SU-DHL-6 (cell line): Measurements from ENCODE around the gene AMT.

Experiments
- H2AFZ ChIP-seq: fragments of 200-600 bp; sonication (generic); 2 replicates; pipeline ENCODE4 v1.6.1; 2014; ENCODE audit warnings: low read depth, mild to moderate bottlenecking, moderate library complexity, mixed read lengths, antibody characterized with exemption, low read length; ENCODE audit not compliant: severe bottlenecking
- H3F3A ChIP-seq: fragments of 200-600 bp; shearing (Covaris generic); 2 replicates; pipeline ENCODE4 v1.6.0; 2016; ENCODE audit warnings: antibody characterized with exemption, mild to moderate bottlenecking; ENCODE audit not compliant: insufficient read depth
- H3K27ac ChIP-seq: fragments of 200-600 bp; sonication (generic); 2 replicates; pipeline ENCODE4 v1.5.1; 2016; ENCODE audit warnings: low read depth, mild to moderate bottlenecking, low read length, moderate library complexity, mixed read lengths
- H3K27me3 ChIP-seq: fragments of 200-600 bp; sonication (generic), shearing (Covaris generic); 2 replicates; pipeline ENCODE4 v1.6.0; 2014; ENCODE audit warnings: mild to moderate bottlenecking, low read length
- H3K36me3 ChIP-seq: fragments of 200-600 bp; sonication (generic); 2 replicates; pipeline ENCODE4 v1.6.1; 2014; ENCODE audit warnings: mild to moderate bottlenecking, low read length, mixed read lengths
- H3K4me2 ChIP-seq: fragments of 300-600, 200-600 bp; shearing (Covaris generic), sonication (generic); 2 replicates; pipeline ENCODE4 v1.6.0; 2014; ENCODE audit warnings: low read length, low read depth, mild to moderate bottlenecking; ENCODE audit not compliant: poor library complexity, severe bottlenecking
- H3K4me3 ChIP-seq: fragments of 200-600 bp; sonication (generic); 2 replicates; pipeline ENCODE4 v1.5.1; 2014; ENCODE audit warnings: antibody characterized with exemption, low read length, mild to moderate bottlenecking, mixed read lengths; ENCODE audit not compliant: insufficient read depth, poor library complexity, severe bottlenecking
- H3K79me2 ChIP-seq: fragments of 200-600 bp; sonication (generic); 2 replicates; pipeline ENCODE4 v1.6.1; 2014; ENCODE audit warnings: mild to moderate bottlenecking, low read length, moderate library complexity; ENCODE audit not compliant: insufficient read depth
- H3K9ac ChIP-seq: fragments of 200-600 bp; sonication (generic); 2 replicates; pipeline ENCODE4 v1.7.0; 2014; ENCODE audit warnings: mild to moderate bottlenecking, low read length
- H3K9me2 ChIP-seq: fragments of 200-600 bp; sonication (generic); replicated peaks from 2 replicates; pipeline ENCODE4 v1.6.1; 2014; ENCODE audit warnings: low read length; ENCODE audit not compliant: insufficient read depth
- H3K9me3 ChIP-seq: fragments of 200-600 bp; sonication (generic); 2 replicates; pipeline ENCODE4 v1.6.1; 2014; ENCODE audit warnings: low read length, mixed read lengths; ENCODE audit not compliant: insufficient read depth
- H4K20me1 ChIP-seq: fragments of 200-600 bp; sonication (generic); 2 replicates; pipeline ENCODE4 v1.6.1; 2014; ENCODE audit warnings: low read depth, mild to moderate bottlenecking, antibody characterized with exemption, low read length, moderate library complexity, mixed read lengths
- CTCF ChIP-seq: fragments of 200-600 bp; sonication (generic); IDR thresholded peaks from one replicate; pipeline ENCODE4 v1.5.1; 2017; ENCODE audit warnings: antibody characterized with exemption, mild to moderate bottlenecking, low read length, moderate library complexity; ENCODE audit not compliant: insufficient read depth, poor library complexity, severe bottlenecking
- EZH2phosphoT487 ChIP-seq: fragments of 200-600 bp; sonication (generic), shearing (Covaris generic); conservative IDR thresholded peaks from 2 replicates; pipeline ENCODE4 v1.6.1; 2018; ENCODE audit warnings: mild to moderate bottlenecking, antibody characterized with exemption, low read length, moderate library complexity, mixed read lengths

Gene AMT

GRCh38 chr3:49462222-49462621 lies 39.9 kb upstream of the AMT start:
- Histone ChIP-seq H3F3A (no peaks in the 10 kb centered on the region), H3K27me3 (no peaks in the 10 kb centered on the region), H3K79me2 (no peaks in the 10 kb centered on the region), H3K27ac (no peak overlapping the region), H3K4me3 (no peak overlapping the region), H3K4me2 (no peak overlapping the region), H3K36me3 (no peaks in the 10 kb centered on the region), H2AFZ (no peak overlapping the region), H3K9me2 (no peaks in the 10 kb centered on the region), H3K9ac (no peak overlapping the region), H3K9me3 (no peaks in the 10 kb centered on the region), H4K20me1 (no peaks in the 10 kb centered on the region)
- TF ChIP-seq EZH2phosphoT487 (no peak), CTCF (no peak)

- Histone ChIP-seq H3K9me3 (no peaks in the 10 kb centered on the region), H3K27me3 (no peaks in the 10 kb centered on the region), H4K20me1 (no peaks in the 10 kb centered on the region), H3K9ac (no peak overlapping the region), H3K4me3 (no peak overlapping the region), H3K36me3 (no peaks in the 10 kb centered on the region), H3K4me2 (no peak overlapping the region), H3K27ac (no peak overlapping the region), H3K79me2 (no peaks in the 10 kb centered on the region), H3F3A (no peaks in the 10 kb centered on the region), H2AFZ (no peak overlapping the region), H3K9me2 (no peaks in the 10 kb centered on the region)
- no peak for TF ChIP-seq CTCF
Measured at GRCh38 chr3:49461443-49462171, 39.3 kb upstream of the AMT start.

GRCh38 chr3:49460956-49461355 lies 38.7 kb upstream of the AMT start:
- Histone ChIP-seq H3K9ac (no peak overlapping the region), H3F3A (no peaks in the 10 kb centered on the region), H3K4me3 (no peak overlapping the region), H4K20me1 (no peaks in the 10 kb centered on the region), H3K36me3 (no peaks in the 10 kb centered on the region), H3K27me3 (no peaks in the 10 kb centered on the region), H3K4me2 (no peak overlapping the region), H3K9me2 (no peaks in the 10 kb centered on the region), H3K27ac (no peak overlapping the region), H3K79me2 (no peaks in the 10 kb centered on the region), H3K9me3 (no peaks in the 10 kb centered on the region), H2AFZ (no peak overlapping the region)
- no peak for TF ChIP-seq EZH2phosphoT487
- TF ChIP-seq CTCF, result no peak
